ENCODE measurements around the gene IPCEF1.
"Not testable (repeated sequence)": the region's sequence is repeated elsewhere in the genome, so short reads cannot be mapped to it uniquely, and the experiment has no call there.

The IPCEF1 gene

GRCh38 chr6:154371281-154371680, 14.7 kb upstream of the IPCEF1 start:
- DNase-seq: no peak

GRCh38 chr6:154370545-154370944, 13.9 kb upstream of the IPCEF1 start:
- no peak for DNase-seq

GRCh38 chr6:154367839-154368695, 11.5 kb upstream of the IPCEF1 start:
- no peak for DNase-seq

GRCh38 chr6:154367336-154367735, 10.7 kb upstream of the IPCEF1 start:
- DNase-seq: no peak

- no peak for DNase-seq
Observed at GRCh38 chr6:154363821-154364220, 7.2 kb upstream of the IPCEF1 start.

GRCh38 chr6:154361476-154361875, 4.9 kb upstream of the IPCEF1 start:
- no peak for DNase-seq

GRCh38 chr6:154360476-154360875, 3.9 kb upstream of the IPCEF1 start:
- no peak for DNase-seq

GRCh38 chr6:154359679-154360078, 3.1 kb upstream of the IPCEF1 start:
- no peak for DNase-seq

GRCh38 chr6:154359161-154359574, 2.6 kb upstream of the IPCEF1 start:
- no peak for DNase-seq

- DNase-seq: no peak
Observed at GRCh38 chr6:154358019-154358545, 1.5 kb upstream of the IPCEF1 start.

- no peak for DNase-seq
Observed at GRCh38 chr6:154356113-154356512, 490 bp downstream of the IPCEF1 start.

GRCh38 chr6:154354265-154354777, 2.3 kb downstream of the IPCEF1 start:
- no peak for DNase-seq

GRCh38 chr6:154353626-154354025, 3.0 kb downstream of the IPCEF1 start:
- DNase-seq: no peak

- DNase-seq: no peak
Observed at GRCh38 chr6:154352898-154353585, 3.6 kb downstream of the IPCEF1 start.

GRCh38 chr6:154350293-154350692, 6.3 kb downstream of the IPCEF1 start:
- DNase-seq: no peak

- DNase-seq: no peak
Observed at GRCh38 chr6:154347981-154348380, 8.6 kb downstream of the IPCEF1 start.

- DNase-seq: no peak
Observed at GRCh38 chr6:154345811-154346210, 10.8 kb downstream of the IPCEF1 start.

- peak; percentile 91 for DNase-seq
Observed at GRCh38 chr6:154343473-154344308, 12.9 kb downstream of the IPCEF1 start.

GRCh38 chr6:154341871-154342270, 14.7 kb downstream of the IPCEF1 start:
- DNase-seq: no peak

- DNase-seq: no peak
Observed at GRCh38 chr6:154341336-154341735, 15.3 kb downstream of the IPCEF1 start.

GRCh38 chr6:154337406-154338005, 19.1 kb downstream of the IPCEF1 start:
- no peak for DNase-seq

- DNase-seq: not testable (repeated sequence)
Observed at GRCh38 chr6:154334147-154334546, 22.5 kb downstream of the IPCEF1 start.

All from NCI-H748 treated with DMSO at 0.1 percent for 48 hours (cell line).